GM21717 (cell line): ENCODE data around the gene DBP.

Experiments
- ATAC-seq: cut with Tn5 transposase; IDR thresholded peaks from one replicate; pipeline ENCODE4 v1.9.1; 2021; ENCODE audit warnings: mild to moderate bottlenecking, moderate library complexity; ENCODE audit not compliant: unreplicated experiment

DBP gene

GRCh38 chr19:48613852-48614435 is 23.2 kb downstream of the DBP start:
- no peak for ATAC-seq

DNA sequence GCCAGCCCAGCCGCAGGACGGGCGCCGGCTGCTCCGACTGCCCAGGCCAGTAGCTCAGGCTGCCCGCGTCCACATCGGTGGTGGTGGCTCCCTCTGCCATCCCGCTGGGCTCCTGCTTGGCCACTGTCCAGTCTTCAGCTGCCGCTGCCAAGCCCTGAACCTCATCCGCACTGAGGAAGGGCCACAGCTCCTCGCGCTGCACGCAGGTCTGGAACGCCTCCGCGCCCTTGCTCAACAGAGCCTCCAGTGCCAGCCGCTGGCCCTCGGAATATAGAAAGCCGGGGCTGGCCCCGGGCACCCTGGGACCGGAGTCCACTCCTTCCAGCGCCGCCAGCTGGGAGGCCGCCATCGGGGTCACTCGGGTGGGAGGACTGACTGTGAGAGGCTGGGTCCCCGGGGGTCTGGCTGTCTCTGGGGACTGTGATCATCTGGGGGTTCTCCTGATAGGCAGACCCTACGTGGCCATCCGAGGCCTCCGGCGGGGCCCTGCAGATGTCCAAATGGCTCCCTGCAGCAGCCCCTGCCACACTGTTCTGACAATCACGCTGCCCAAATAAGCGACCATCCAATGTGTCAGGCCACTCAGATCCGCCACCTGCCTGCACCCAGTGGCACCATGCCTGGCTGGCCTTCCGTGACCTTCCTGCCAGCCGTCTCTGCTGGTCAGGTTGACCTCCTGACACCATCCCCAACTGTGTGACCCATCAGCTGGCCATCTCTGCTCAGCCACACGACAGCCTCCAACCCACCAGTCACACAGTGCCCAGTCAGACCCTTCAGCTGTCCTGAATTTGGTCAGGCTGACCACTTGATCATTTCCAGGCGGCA is 23.9 kb downstream of the DBP start:
- no peak for ATAC-seq

DNA sequence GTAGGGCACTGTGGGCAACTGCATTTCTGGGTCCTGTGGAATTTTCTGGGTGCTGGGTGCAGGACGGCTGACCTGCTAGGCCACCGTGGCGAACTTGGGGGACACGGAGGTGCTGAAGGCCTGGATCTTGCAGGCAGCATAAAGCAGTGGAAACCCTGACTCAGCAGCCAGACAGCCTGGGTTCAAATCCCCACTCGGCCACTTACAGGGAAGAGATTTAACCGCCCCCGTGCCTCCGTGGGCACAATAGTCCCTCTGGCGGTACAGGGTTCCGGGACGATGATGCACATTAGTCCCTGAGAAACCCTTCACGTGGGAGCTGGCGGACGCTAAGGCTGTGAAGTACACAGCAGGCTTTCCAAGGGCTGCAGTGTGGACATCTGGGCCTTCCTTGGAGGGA is 25.3 kb downstream of the DBP start:
- no peak for ATAC-seq

GRCh38 chr19:48609571-48610108 is 27.5 kb downstream of the DBP start:
- no peak for ATAC-seq

DNA sequence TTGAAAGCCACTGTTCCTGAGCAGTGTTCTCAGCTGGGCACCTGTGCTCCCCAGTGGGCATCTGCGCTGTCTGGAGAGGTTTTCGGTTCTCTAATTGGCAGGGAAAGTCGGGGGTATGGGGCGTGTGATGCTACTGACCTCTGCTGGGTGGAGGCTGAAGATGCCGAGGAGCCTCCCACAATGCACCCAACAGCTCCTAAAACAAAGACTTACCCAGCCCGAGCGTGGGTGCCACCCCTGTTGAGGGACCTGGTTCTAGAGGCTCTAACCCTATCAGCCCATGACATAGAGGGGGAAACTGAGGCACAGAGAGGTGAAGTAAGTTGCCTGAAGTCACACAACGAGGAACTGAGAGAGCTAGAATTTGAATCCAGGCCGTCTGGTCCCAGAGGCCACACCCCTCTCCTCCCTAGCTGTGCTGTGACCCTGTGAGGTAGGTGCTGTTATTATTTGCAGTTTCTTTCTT is 28.3 kb downstream of the DBP start:
- ATAC-seq: no peak

DNA sequence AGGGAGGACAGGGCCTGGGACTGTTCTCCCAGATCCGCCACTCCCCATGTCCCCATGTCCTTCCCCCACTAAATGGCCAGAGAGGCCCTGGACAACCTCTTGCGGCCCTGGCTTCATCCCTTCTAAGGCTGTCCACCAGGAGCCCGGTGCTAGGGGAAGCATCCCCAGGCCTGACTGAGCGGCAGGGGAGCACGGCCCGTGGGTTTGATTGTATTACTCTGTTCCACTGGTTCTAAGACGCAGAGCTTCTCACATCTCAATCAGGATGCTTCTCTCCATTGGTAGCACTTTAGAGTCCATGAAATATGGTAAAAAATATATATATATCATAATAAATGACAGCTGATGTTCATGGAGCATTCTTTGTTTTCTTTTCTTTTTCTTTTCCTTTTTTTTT is 29.8 kb downstream of the DBP start:
- no peak for ATAC-seq

DNA sequence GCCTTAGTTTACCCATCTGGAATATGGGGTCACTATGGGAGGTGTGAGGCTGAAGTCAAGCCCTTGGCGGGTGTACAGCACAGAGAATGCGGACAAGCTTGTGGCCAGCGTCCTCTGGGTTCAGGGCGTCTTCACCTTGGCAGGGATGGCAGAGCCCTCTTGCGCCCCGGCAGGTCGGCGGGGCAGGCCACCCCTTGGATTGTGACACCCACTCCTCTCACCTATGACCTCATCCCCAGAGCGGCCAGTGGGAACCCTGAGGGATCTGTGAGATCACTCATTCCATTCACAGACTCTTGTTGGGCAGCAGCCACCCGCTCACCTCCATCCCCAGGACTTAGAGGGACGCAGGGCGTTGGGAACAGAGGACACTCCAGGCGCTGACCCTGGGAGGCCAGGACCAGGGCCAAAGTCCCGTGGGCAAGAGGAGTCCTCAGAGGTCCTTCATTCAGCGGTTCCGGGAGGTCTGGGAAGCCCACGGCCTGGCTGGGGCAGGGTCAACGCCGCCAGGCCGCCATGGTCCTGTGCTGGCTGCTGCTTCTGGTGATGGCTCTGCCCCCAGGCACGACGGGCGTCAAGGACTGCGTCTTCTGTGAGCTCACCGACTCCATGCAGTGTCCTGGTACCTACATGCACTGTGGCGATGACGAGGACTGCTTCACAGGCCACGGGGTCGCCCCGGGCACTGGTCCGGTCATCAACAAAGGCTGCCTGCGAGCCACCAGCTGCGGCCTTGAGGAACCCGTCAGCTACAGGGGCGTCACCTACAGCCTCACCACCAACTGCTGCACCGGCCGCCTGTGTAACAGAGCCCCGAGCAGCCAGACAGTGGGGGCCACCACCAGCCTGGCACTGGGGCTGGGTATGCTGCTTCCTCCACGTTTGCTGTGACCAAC is 30.5 kb downstream of the DBP start, which contains the start of gene SPACA4:
Gene SPACA4 (plus strand): TSS at position 280 of the 896 bp plus-strand sequence. CDS start 237 bp downstream, at position 517.
- no peak for ATAC-seq

DNA sequence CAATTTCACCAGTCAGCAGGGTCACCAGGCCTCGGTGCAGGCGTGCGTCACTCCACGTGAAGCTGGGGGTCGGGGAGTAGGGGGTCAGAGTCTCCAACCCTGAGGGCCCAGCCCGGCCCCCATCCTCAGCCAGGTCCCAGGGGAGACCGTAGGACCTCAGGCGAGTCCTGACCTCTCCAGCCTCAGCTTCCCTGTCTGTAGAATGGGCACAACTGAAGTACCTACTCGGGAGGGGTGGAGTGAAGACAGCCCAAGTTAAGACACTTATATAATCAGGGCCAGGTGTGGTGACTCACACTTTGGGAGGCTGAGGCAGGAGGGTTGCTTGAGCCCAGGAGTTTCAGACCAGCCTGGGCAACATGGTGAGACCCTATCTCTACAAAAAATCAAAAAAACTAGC is 33.3 kb downstream of the DBP start:
- ATAC-seq: no peak

GRCh38 chr19:48603449-48603848 is 33.7 kb downstream of the DBP start:
- ATAC-seq: no peak

DNA sequence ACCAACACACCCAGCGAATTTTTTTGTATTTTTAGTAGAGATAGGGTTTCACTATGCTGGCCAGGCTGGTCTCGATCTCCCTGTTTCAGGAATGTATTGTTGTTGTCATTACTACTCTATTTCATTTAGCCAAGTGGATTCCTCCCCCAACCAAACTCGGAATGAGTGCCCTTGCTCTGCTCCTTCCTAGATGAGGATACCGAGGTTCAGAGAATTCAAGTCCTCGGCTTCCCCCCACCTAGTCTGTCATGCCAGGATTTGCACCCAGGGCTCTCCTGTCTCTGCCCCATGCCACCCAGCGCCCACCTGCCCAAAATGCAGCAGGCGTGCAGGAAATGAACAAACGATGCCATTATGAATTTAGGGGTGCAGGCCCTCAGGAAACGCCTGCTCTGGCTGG is 34.2 kb downstream of the DBP start:
- ATAC-seq: no peak

GRCh38 chr19:48600679-48601417 is 36.3 kb downstream of the DBP start:
- ATAC-seq: no peak

GRCh38 chr19:48598996-48599700 is 38.0 kb downstream of the DBP start:
- no peak for ATAC-seq

DNA sequence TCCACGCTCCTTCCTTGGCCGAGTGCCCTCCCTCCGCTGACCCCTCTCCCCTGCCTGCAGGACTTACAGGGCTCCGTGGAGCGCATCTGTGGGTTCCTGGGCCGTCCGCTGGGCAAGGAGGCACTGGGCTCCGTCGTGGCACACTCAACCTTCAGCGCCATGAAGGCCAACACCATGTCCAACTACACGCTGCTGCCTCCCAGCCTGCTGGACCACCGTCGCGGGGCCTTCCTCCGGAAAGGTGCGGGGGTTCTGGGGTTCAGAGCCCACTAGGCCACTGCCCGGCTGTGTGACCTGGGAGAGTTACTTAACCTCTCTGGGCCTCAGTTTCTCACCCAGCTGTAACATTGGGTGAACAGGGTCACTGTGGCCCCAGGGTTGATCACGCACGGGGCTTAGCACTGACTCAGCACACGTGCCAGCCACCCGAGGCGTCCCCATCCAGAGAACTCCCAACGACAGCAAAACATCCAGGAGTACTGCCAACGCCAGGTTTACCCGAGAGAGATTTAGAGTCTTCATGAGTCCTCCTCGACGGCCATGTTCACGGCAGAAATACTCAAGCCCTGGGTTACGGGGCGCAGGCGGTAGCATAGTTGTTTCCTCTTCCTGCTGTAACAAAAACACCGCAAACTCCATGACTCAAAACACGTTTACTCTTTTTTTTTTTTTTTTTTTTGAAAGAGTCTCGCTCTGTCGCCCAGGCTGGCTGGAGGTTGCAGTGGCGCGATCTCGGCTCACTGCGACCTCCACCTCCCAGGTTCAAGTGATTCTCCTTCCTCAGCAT is 40.3 kb downstream of the DBP start:
- ATAC-seq: no peak

DNA sequence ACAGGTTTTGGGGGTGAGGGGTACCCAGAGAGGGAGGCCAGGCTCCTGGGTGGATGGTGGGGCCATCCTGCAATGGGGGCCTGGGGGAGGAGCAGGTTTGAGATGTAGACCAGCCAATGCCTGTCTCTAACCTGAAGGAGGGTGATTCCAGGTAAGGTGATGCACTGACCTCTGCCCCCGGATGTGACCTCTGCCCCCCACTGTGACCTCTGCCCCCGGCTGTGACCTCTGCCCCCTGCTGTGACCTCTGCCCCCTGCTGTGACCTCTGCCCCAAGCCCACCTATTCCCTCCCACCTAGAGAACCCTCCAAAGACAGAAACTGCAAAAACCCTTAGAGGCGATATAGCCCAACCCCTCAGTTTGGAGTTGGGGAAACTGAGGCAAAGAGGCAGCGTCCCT is 40.9 kb downstream of the DBP start:
- no peak for ATAC-seq

DNA sequence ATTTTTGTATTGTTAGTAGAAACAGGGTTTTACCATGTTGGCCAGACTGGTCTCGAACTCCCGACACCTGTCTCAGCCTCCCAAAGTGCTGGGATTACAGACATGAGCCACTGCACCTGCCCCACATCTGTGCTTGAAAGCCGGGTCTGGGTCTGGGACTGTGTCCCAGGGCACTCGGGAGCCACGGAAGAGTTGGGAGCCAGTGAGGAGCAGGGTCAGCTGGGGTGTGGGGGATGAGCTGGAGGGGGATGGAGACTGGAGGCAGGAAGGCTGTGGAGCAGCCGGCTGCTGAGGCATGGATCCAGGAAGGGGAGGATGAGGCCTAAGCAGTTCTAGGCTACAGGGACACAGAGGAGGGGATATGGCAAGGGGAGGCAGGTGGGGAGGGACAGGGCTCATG is 41.3 kb downstream of the DBP start:
- no peak for ATAC-seq

DNA sequence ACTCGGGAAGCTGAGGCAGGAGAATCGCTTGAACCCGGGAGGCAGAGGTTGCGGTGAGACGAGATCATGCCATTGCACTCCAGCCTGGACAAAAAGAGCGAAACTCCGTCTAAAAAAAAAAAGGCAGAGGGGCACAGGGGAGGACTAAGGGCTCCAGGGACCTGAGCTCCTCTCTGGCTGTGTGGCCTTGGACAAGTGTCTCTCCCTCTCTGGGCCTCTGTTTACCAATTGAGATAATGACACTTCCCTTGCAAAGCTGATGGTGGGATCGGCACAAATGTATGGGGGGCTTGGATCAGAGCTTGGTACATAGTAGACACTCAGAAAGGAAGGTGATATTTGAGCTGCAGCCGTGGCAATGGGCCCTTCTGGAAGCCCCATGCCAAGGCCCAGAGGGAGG is 42.0 kb downstream of the DBP start:
- no peak for ATAC-seq

- ATAC-seq: no peak
Measured at GRCh38 chr19:48591021-48591420, 46.2 kb downstream of the DBP start.

- ATAC-seq: no peak
Measured at GRCh38 chr19:48588670-48589401, 48.3 kb downstream of the DBP start.
